Left lung (tissue), 10 donors: Measurements from ENCODE around the gene NAV2. TPM values are rescaled to one million over a fixed set of nuclear protein-coding genes. Genes with fewer than 3 reads are reported as not detected.
A peak's percentile ranks its signal among the peaks of the same experiment; 100 is the strongest.

Experiments used
- ATAC-seq: fragments of 200-7000 bp; cut with Tn5 transposase; one replicate; pipeline ENCODE4 v1.9.1; 2020; ENCODE audit warnings: moderate library complexity
- DNase-seq, 4 donors: peaks; one replicate each; pipeline ENCODE4 v3.0.0-alpha.2; 2013 to 2020
- H3K27ac ChIP-seq, 2 donors: fragments of 200-600 bp; sonication (generic) in 1 of 2; one replicate each; pipeline versions ENCODE4 v1.5.0 to v1.8.0; 2020 to 2021
- H3K27me3 ChIP-seq, 2 donors: fragments of 200-600 bp; sonication (generic) in 1 of 2; one replicate each; pipeline versions ENCODE4 v1.5.0 to v1.8.0; 2020 to 2021
- H3K36me3 ChIP-seq, 2 donors: fragments of 200-600 bp; sonication (generic) in 1 of 2; one replicate each; pipeline versions ENCODE4 v1.5.0 to v1.8.0; 2020 to 2021
- H3K4me1 ChIP-seq, 2 donors: fragments of 200-600 bp; one replicate each; pipeline ENCODE4 v1.8.0; 2021
- H3K4me3 ChIP-seq, 2 donors: fragments of 200-600 bp; sonication (generic) in 1 of 2; one replicate each; pipeline versions ENCODE4 v1.5.0 to v1.8.0; 2020 to 2021; ENCODE audit warnings: mild to moderate bottlenecking in 1 of 2
- H3K9me3 ChIP-seq, 2 donors: fragments of 200-600 bp; sonication (generic) in 1 of 2; one replicate each; pipeline versions ENCODE4 v1.5.0 to v1.8.0; 2020 to 2021
- CTCF ChIP-seq, 2 donors: fragments of 200-600 bp; sonication (generic) in 1 of 2; IDR thresholded peaks; one replicate each; pipeline versions ENCODE4 v1.5.0 to v1.8.0; 2021; ENCODE audit warnings: antibody characterized with exemption in 2 of 2
- intact Hi-C, 2 donors: fragments of 100-400 bp; cut with DNase I; formaldehyde crosslinking; loops; one replicate each; pipeline versions ENCODE4 v1.11.2 to v1.14.2; 2022
- polyA plus RNA-seq, 6 donors: library from polyadenylated mRNA; unstranded; fragments of 120-200 nt; gene quantifications; one replicate each; pipeline ENCODE4 v1.2.1, GENCODE V29; 2013; ENCODE audit not compliant: insufficient read length in 6 of 6
- total RNA-seq, 2 donors: library from RNA; stranded (reverse); fragmentation: NEBNext Ultra II Directional; extraction: Animal tissue kit (Norgen Biotek cat#: 25700); gene quantifications; one replicate each; pipeline ENCODE4 v1.2.1, GENCODE V29; 2021
- donor health status: DM: no; HTN: yes; CAD: no.
- donor health status: DM: no; HTN: no; CAD: no.

The NAV2 gene
- total and polyA plus RNA-seq, 8 donors = 18.0 to 59.9 (median 23.1) TPM

DNA sequence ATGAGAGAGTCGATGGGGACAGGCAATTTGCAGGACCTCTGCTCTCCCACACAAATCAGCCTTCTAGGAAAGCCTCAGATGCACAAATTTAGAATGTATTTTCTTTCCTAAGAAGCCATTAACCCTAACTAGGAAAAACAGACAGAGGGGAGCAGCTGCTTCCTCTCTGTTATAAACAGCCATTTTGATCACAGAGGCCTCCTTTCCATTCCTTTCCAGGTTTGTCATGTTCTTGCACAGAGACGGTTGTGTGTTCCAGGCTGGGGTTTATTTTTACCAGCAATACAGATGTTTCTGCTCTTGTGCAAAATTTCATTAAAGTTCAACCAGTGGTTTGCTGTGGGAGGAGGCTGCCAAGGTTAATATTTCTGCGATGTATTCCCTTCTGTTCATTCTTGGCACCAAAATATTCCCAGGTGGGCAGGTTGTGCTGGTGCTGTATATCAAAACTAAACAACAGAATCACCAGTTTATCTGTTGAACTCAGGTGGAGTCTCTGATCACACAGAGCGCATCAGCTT is 90.2 kb downstream of the NAV2 start:
- no peak for TF ChIP-seq CTCF (IDR thresholded peaks at IDR 0.05)
- intact Hi-C loops = no loop called here
- peaks cover 9 to 14% of the 10 kb centered on the region in 2 donors for H3K4me1 ChIP-seq
- peak overlapping the region in 1 of 2 donors; percentile 46 for H3K27ac ChIP-seq
- H3K9me3 ChIP-seq = no peaks in the 10 kb centered on the region
- H3K27me3 ChIP-seq = no peaks in the 10 kb centered on the region
- H3K36me3 ChIP-seq = no peaks in the 10 kb centered on the region
- no peak for ATAC-seq
- H3K4me3 ChIP-seq = no peak overlapping the region
- DNase-seq = no peak

DNA sequence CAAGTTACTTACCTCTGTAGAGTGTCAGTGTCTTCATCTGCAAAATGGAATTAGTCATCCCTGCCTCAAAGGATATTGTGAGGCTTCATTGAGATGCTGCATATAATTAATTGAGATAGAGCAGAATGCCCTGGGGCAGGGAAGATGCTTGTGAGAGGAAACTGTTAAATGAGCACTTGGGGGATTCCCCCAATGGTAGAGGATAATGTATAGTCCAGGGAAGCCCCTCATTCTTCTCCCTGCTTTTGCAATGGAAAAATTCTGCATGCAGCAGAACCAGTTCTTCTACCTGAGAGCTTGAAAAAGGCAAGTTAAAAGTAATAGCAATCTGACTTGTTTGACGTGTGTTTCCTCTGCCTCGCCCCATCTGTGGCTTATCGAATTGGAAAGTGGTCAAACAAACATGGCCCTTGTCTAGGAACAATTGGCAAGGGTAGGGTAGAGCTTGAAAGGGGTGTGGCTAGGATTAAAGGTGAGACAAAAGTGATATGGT is 90.9 kb downstream of the NAV2 start:
- intact Hi-C loops = no loop called here

DNA sequence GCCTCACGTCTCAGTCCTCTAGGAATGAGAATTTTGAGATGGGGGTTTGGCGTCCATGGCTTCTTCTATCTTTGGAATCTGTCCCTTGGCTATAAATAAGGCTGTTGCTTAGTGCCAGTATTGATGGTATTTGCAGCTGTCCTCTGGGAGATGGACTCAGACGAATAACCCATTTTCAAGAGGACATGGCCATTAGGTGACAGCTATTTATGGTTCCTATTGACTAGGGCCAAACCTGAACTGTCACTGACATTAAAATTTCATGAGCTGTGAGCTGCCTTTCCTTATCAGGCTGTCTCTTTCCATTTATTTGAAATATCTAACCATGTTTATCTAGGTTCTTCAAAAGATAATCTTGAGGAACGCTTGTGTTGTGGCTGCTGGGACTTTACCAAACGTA is 92.7 kb downstream of the NAV2 start:
- no peak for ATAC-seq
- Histone ChIP-seq H3K4me1 (peaks cover 9 to 14% of the 10 kb centered on the region in 2 donors), H3K27ac (no peak overlapping the region), H3K36me3 (no peaks in the 10 kb centered on the region), H3K9me3 (no peaks in the 10 kb centered on the region), H3K4me3 (no peak overlapping the region), H3K27me3 (no peaks in the 10 kb centered on the region)
- no peak for TF ChIP-seq CTCF (IDR thresholded peaks at IDR 0.05)
- DNase-seq = no peak
- intact Hi-C loops = no loop called here

More for the DNA sequence above, 90.9 kb downstream of the NAV2 start:
- H3K4me3 ChIP-seq = no peak overlapping the region
- H3K9me3 ChIP-seq = no peaks in the 10 kb centered on the region
- ATAC-seq (peak; percentile 80), DNase-seq (peak in 1 of 4 donors; percentile 77)
- peak overlapping the region in 1 of 2 donors; percentile 46 for H3K27ac ChIP-seq
- H3K4me1 ChIP-seq = peaks cover 9 to 14% of the 10 kb centered on the region in 2 donors
- H3K36me3 ChIP-seq = no peaks in the 10 kb centered on the region
- no peak for TF ChIP-seq CTCF (IDR thresholded peaks at IDR 0.05)
- no peaks in the 10 kb centered on the region for H3K27me3 ChIP-seq

GRCh38 chr11:19805827-19806226 is 93.2 kb downstream of the NAV2 start:
- Histone ChIP-seq H3K4me1 (peaks cover 9 to 14% of the 10 kb centered on the region in 2 donors), H3K36me3 (no peaks in the 10 kb centered on the region), H3K27ac (no peak overlapping the region), H3K9me3 (no peaks in the 10 kb centered on the region), H3K4me3 (no peak overlapping the region), H3K27me3 (no peaks in the 10 kb centered on the region)
- intact Hi-C loops = no loop called here
- no peak for DNase-seq
- TF ChIP-seq CTCF (IDR thresholded peaks at IDR 0.05) = no peak
- ATAC-seq = no peak

GRCh38 chr11:19806251-19806650 is 93.6 kb downstream of the NAV2 start:
- no peaks in the 10 kb centered on the region for H3K9me3 ChIP-seq
- no peak for ATAC-seq
- TF ChIP-seq CTCF (IDR thresholded peaks at IDR 0.05) = no peak

More at GRCh38 chr11:19806251-19806650, 93.6 kb downstream of the NAV2 start:
- no peak for DNase-seq
- H3K27ac ChIP-seq = no peak overlapping the region
- intact Hi-C loops = no loop called here
- no peaks in the 10 kb centered on the region for H3K36me3 ChIP-seq
- no peak overlapping the region for H3K4me3 ChIP-seq
- no peaks in the 10 kb centered on the region for H3K27me3 ChIP-seq
- H3K4me1 ChIP-seq = peaks cover 9 to 14% of the 10 kb centered on the region in 2 donors
